IMR-90 (cell line): ENCODE data around the gene FAM217A. TPM values are rescaled to one million over a fixed set of nuclear protein-coding genes. Genes with fewer than 3 reads are reported as not detected.

Experiments used
- ATAC-seq: fragments of 200-7000 bp; cut with Tn5 transposase; 2 replicates; pipeline ENCODE4 v1.9.1; 2020; ENCODE audit warnings: low read depth, mild to moderate bottlenecking, moderate library complexity
- BruUV-seq: library from RNA; stranded (reverse); fragments of 400-500 nt; replicated peaks from 2 replicates; lab custom pipeline; 2021; lab: Mats Ljungman, UMichigan
- CTCF ChIA-PET: fragments of 300-600 bp; formaldehyde crosslinking; extraction: SDS; loops from one replicate; lab custom pipeline; 2021; ENCODE audit warnings: antibody characterized with exemption; lab: Yijun Ruan, JAX
- POLR2A ChIA-PET: fragments of 300-600 bp; sonication (Branson Sonifier 250); formaldehyde crosslinking; loops from one replicate; lab custom pipeline; 2022; ENCODE audit warnings: antibody characterized with exemption; ENCODE audit not compliant: unreplicated experiment; lab: Charles Lee
- DNase-seq: peaks from one replicate; pipeline ENCODE4 v3.0.0; 2013
- H2AFZ ChIP-seq: replicated peaks from 2 replicates; pipeline ENCODE3; 2013; ENCODE audit warnings: low read length, mild to moderate bottlenecking; ENCODE audit not compliant: poor library complexity
- H2AK5ac ChIP-seq: 2 replicates; pipeline ENCODE4 v1.6.1; 2013; ENCODE audit warnings: low read depth, low read length, inconsistent platforms
- H2AK9ac ChIP-seq: replicated peaks from 2 replicates; pipeline ENCODE3; 2013; ENCODE audit warnings: mild to moderate bottlenecking, low read depth, low read length, moderate library complexity; ENCODE audit not compliant: poor library complexity
- H2BK120ac ChIP-seq: 2 replicates; pipeline ENCODE4 v1.6.1; 2013; ENCODE audit warnings: low read depth, low read length, inconsistent platforms
- H2BK15ac ChIP-seq: 3 replicates; pipeline ENCODE4 v1.6.1; 2013; ENCODE audit warnings: low read depth, low read length, inconsistent platforms
- H2BK20ac ChIP-seq: 2 replicates; pipeline ENCODE4 v1.6.1; 2013; ENCODE audit warnings: low read depth, mild to moderate bottlenecking, inconsistent platforms, low read length, moderate library complexity
- H2BK5ac ChIP-seq: 2 replicates; pipeline ENCODE4 v1.6.1; 2013; ENCODE audit warnings: mild to moderate bottlenecking, low read depth, low read length, inconsistent platforms; ENCODE audit not compliant: poor library complexity, severe bottlenecking
- H3K14ac ChIP-seq: replicated peaks from 2 replicates; pipeline ENCODE4 v1.6.1; 2013; ENCODE audit warnings: low read depth, low read length, inconsistent platforms
- H3K18ac ChIP-seq: 2 replicates; pipeline ENCODE4 v1.6.1; 2013; ENCODE audit warnings: low read depth, low read length, control low read depth
- H3K23ac ChIP-seq: 2 replicates; pipeline ENCODE4 v1.6.1; 2013; ENCODE audit warnings: low read depth, low read length, inconsistent platforms
- H3K27ac ChIP-seq: 2 replicates; pipeline ENCODE4 v1.5.1; 2013; ENCODE audit warnings: mild to moderate bottlenecking, control low read depth, low read length; ENCODE audit not compliant: insufficient read depth
- H3K27me3 ChIP-seq: 2 replicates; pipeline ENCODE4 v1.6.1; 2013; ENCODE audit warnings: low read length; ENCODE audit not compliant: control insufficient read depth, insufficient read depth
- H3K36me3 ChIP-seq: 2 replicates; pipeline ENCODE4 v1.6.1; 2013; ENCODE audit warnings: low read length, mixed read lengths; ENCODE audit not compliant: control insufficient read depth, insufficient read depth
- H3K4ac ChIP-seq: 2 replicates; pipeline ENCODE4 v1.6.1; 2013; ENCODE audit warnings: low read depth, low read length, inconsistent platforms
- H3K4me1 ChIP-seq: 2 replicates; pipeline ENCODE4 v1.6.1; 2013; ENCODE audit warnings: low read length, mixed read lengths; ENCODE audit not compliant: control insufficient read depth, insufficient read depth
- H3K4me2 ChIP-seq: 2 replicates; pipeline ENCODE4 v1.6.1; 2013; ENCODE audit warnings: low read depth, mild to moderate bottlenecking, control low read depth, low read length, moderate library complexity
- H3K4me3 ChIP-seq: 2 replicates; pipeline ENCODE4 v1.5.1; 2013; ENCODE audit warnings: low read depth, mild to moderate bottlenecking, control low read depth, low read length, moderate library complexity; ENCODE audit not compliant: insufficient read depth
- H3K56ac ChIP-seq: 2 replicates; pipeline ENCODE4 v1.6.1; 2013; ENCODE audit warnings: low read length, inconsistent platforms; ENCODE audit not compliant: insufficient read depth; ENCODE audit errors: extremely low read depth
- H3K79me1 ChIP-seq, 2 experiments: 2 replicates each; pipeline ENCODE4 v1.6.1; 2013; ENCODE audit warnings: low read length in 2 of 2, inconsistent platforms in 1 of 2, low read depth in 1 of 2
- H3K9ac ChIP-seq: 2 replicates; pipeline ENCODE4 v1.6.1; 2013; ENCODE audit warnings: low read depth, low read length, control low read depth
- H3K9me1 ChIP-seq: 2 replicates; pipeline ENCODE4 v1.6.1; 2013; ENCODE audit warnings: low read length, inconsistent platforms; ENCODE audit not compliant: insufficient read depth
- H3K9me3 ChIP-seq: 2 replicates; pipeline ENCODE4 v1.6.1; 2013; ENCODE audit warnings: low read length; ENCODE audit not compliant: control insufficient read depth, insufficient read depth
- H4K20me1 ChIP-seq: 2 replicates; pipeline ENCODE4 v1.6.1; 2013; ENCODE audit warnings: low read length, inconsistent platforms; ENCODE audit not compliant: insufficient read depth
- H4K5ac ChIP-seq: 2 replicates; pipeline ENCODE4 v1.6.1; 2013; ENCODE audit warnings: mild to moderate bottlenecking, low read depth, low read length, control low read depth
- H4K8ac ChIP-seq, 2 experiments: 2 replicates each; pipeline ENCODE4 v1.6.1; 2013; ENCODE audit warnings: low read depth in 2 of 2, low read length in 2 of 2, control low read depth in 1 of 2, inconsistent platforms in 1 of 2
- H4K91ac ChIP-seq: 2 replicates; pipeline ENCODE4 v1.6.1; 2013; ENCODE audit warnings: low read depth, low read length, inconsistent platforms; ENCODE audit not compliant: insufficient read depth
- BHLHE40 ChIP-seq: fragments of 150-350 bp; IDR thresholded peaks from 2 replicates; pipeline ENCODE4 v1.6.1; 2016; ENCODE audit warnings: mild to moderate bottlenecking, low read depth, low read length
- CEBPB ChIP-seq: IDR thresholded peaks from 2 replicates; pipeline ENCODE4 v1.6.1; 2012; ENCODE audit warnings: low read depth, low read length, improper control_type of control experiment
- CHD1 ChIP-seq: IDR thresholded peaks from 2 replicates; pipeline ENCODE4 v1.6.1; 2012; ENCODE audit warnings: low read depth, low read length, improper control_type of control experiment
- ELK1 ChIP-seq: fragments of 150-350 bp; IDR thresholded peaks from 2 replicates; pipeline ENCODE4 v1.6.1; 2016; ENCODE audit warnings: low read depth, mild to moderate bottlenecking, low read length, moderate library complexity, borderline replicate concordance
- FOS ChIP-seq: fragments of 150-350 bp; IDR thresholded peaks from 2 replicates; pipeline ENCODE4 v1.6.1; 2016; ENCODE audit warnings: low read depth, low read length
- MAFK ChIP-seq: IDR thresholded peaks from 2 replicates; pipeline ENCODE4 v1.6.1; 2012; ENCODE audit warnings: low read depth, low read length, improper control_type of control experiment
- MAZ ChIP-seq: IDR thresholded peaks from 2 replicates; pipeline ENCODE4 v1.6.1; 2012; ENCODE audit warnings: low read depth, mild to moderate bottlenecking, low read length, improper control_type of control experiment, moderate library complexity, borderline replicate concordance
- MXI1 ChIP-seq: IDR thresholded peaks from 2 replicates; pipeline ENCODE4 v1.6.1; 2012; ENCODE audit warnings: low read depth, mild to moderate bottlenecking, low read length, moderate library complexity, borderline replicate concordance
- NFE2L2 ChIP-seq: fragments of 150-350 bp; IDR thresholded peaks from 2 replicates; pipeline ENCODE4 v1.6.1; 2016; ENCODE audit warnings: low read depth, mild to moderate bottlenecking, low read length
- POLR2A ChIP-seq: IDR thresholded peaks from 2 replicates; pipeline ENCODE4 v1.6.1; 2012; ENCODE audit warnings: mild to moderate bottlenecking, low read depth, low read length
- RAD21 ChIP-seq: IDR thresholded peaks from 2 replicates; pipeline ENCODE4 v1.6.1; 2012; ENCODE audit warnings: low read length, improper control_type of control experiment
- RCOR1 ChIP-seq: IDR thresholded peaks from 2 replicates; pipeline ENCODE4 v1.6.1; 2012; ENCODE audit warnings: mild to moderate bottlenecking, low read length, improper control_type of control experiment; ENCODE audit not compliant: insufficient replicate concordance
- RFX5 ChIP-seq: IDR thresholded peaks from 2 replicates; pipeline ENCODE4 v1.8.0; 2012; ENCODE audit warnings: low read depth, mild to moderate bottlenecking, low read length, moderate library complexity
- SMC3 ChIP-seq: fragments of 150-350 bp; IDR thresholded peaks from 2 replicates; pipeline ENCODE4 v1.6.1; 2016; ENCODE audit warnings: low read depth, mild to moderate bottlenecking, antibody characterized with exemption, low read length, moderate library complexity
- USF2 ChIP-seq: fragments of 150-350 bp; IDR thresholded peaks from 2 replicates; pipeline ENCODE4 v1.6.1; 2017; ENCODE audit warnings: mild to moderate bottlenecking, antibody characterized with exemption, low read length, low read depth
- WGBS, 2 experiments: methylation state at CpG; one replicate each; pipeline versions ENCODE4 v1.1.5 to v1.1.7; 2013; ENCODE audit warnings: missing lambda C conversion rate in 2 of 2; ENCODE audit not compliant: insufficient read length in 1 of 2; ENCODE audit errors: extremely low coverage in 2 of 2; 5-methylcytosine and 5-hydroxymethylcytosine counted together
- dilution Hi-C: fragments of 300-500 bp; cut with HindIII; formaldehyde crosslinking; loops from one replicate; pipeline ENCODE4 v1.14.3; 2018; ENCODE audit warnings: low sequenced_read_pairs; ENCODE audit not compliant: unreplicated experiment
- in situ Hi-C: fragments of 300-500 bp; cut with MboI; formaldehyde crosslinking; loops from 3 replicates; pipeline ENCODE4 v1.14.3; 2019; ENCODE audit warnings: low sequenced_read_pairs, inconsistent platforms, mixed read lengths
- intact Hi-C: fragments of 100-400 bp; cut with micrococcal nuclease; formaldehyde crosslinking; loops from 2 replicates; pipeline ENCODE4 v1.10.0; 2022
- polyA plus RNA-seq, 3 experiments: library from polyadenylated mRNA; depleted of rRNA; stranded (reverse); fragments of >200 nt; gene quantifications; 2 replicates each; pipeline ENCODE4 v1.2.3, GENCODE V29; 2012; ENCODE audit warnings: low replicate concordance in 1 of 3
- total RNA-seq: library from RNA; depleted of rRNA; stranded (reverse); fragments of >200 nt; gene quantifications from 2 replicates; pipeline ENCODE4 v1.2.3, GENCODE V29; 2012
- TF ChIP-seq, protein P1 (sequence below): conservative IDR thresholded peaks from 2 replicates; pipeline ENCODE4 v1.5.1; 2012; ENCODE audit warnings: mild to moderate bottlenecking, low read depth, low read length, improper control_type of control experiment

Gene FAM217A
- total and polyA plus RNA-seq, 2 of the 4 experiments (the other 2 are of a cell fraction), result not detected

- dilution Hi-C loops, result no loop called here
- Histone ChIP-seq H2AFZ (no peak overlapping the region), H3K9me3 (peaks cover 8% of the 10 kb centered on the region), H3K27ac (no peak overlapping the region), H4K91ac (no peak overlapping the region), H3K18ac (no peak overlapping the region), H2AK9ac (no peak overlapping the region), H3K27me3 (no peaks in the 10 kb centered on the region; the same call in 1 of the 2 replicates), H3K36me3 (peaks cover 24% of the 10 kb centered on the region), H3K56ac (no peak overlapping the region), H3K23ac (no peak overlapping the region), H3K14ac (no peak overlapping the region), H3K4me1 (no peaks in the 10 kb centered on the region; the same call in 1 of the 2 replicates), H3K4me3 (no peak overlapping the region), H2BK5ac (no peak overlapping the region), H2BK120ac (no peak overlapping the region), H4K20me1 (no peaks in the 10 kb centered on the region), H2BK20ac (no peak overlapping the region), H3K9ac (no peak overlapping the region), H3K4ac (no peak overlapping the region), H2AK5ac (no peak overlapping the region), H3K9me1 (peaks cover 7% of the 10 kb centered on the region; the same call in 1 of the 2 replicates), H4K5ac (no peak overlapping the region), H3K4me2 (no peak overlapping the region), H4K8ac (no peak overlapping the region), H2BK15ac (no peak overlapping the region), H3K79me1 (no peaks in the 10 kb centered on the region)
- intact Hi-C loops, result no loop called here
- ChIA-PET CTCF (no interaction called here), POLR2A (no interaction called here)
- WGBS, 2 experiments, result no CpG with 5 or more reads among the region's 3 CpGs
- TF ChIP-seq BHLHE40 (no peak), MXI1 (no peak), USF2 (no peak), SMC3 (no peak), CHD1 (no peak), RFX5 (no peak), NFE2L2 (no peak), MAZ (no peak), POLR2A (no peak), RCOR1 (no peak), ELK1 (no peak), MAFK (no peak), CEBPB (no peak), FOS (no peak), RAD21 (no peak)
- TF ChIP-seq, protein P1, sequence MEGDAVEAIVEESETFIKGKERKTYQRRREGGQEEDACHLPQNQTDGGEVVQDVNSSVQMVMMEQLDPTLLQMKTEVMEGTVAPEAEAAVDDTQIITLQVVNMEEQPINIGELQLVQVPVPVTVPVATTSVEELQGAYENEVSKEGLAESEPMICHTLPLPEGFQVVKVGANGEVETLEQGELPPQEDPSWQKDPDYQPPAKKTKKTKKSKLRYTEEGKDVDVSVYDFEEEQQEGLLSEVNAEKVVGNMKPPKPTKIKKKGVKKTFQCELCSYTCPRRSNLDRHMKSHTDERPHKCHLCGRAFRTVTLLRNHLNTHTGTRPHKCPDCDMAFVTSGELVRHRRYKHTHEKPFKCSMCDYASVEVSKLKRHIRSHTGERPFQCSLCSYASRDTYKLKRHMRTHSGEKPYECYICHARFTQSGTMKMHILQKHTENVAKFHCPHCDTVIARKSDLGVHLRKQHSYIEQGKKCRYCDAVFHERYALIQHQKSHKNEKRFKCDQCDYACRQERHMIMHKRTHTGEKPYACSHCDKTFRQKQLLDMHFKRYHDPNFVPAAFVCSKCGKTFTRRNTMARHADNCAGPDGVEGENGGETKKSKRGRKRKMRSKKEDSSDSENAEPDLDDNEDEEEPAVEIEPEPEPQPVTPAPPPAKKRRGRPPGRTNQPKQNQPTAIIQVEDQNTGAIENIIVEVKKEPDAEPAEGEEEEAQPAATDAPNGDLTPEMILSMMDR, result no peak
- peak; percentile 55 for DNase-seq
- in situ Hi-C loops, result no loop called here
- BruUV-seq, result no TSS peak
- ATAC-seq, result peak; percentile 69
These were observed 35.2 kb upstream of the FAM217A start for GRCh38 chr6:4114123-4114522.
